RPMI7951 (cell line): ENCODE data around the gene ELOVL5. TPM values are rescaled to one million over a fixed set of nuclear protein-coding genes. Genes with fewer than 3 reads are reported as not detected.

ENCODE experiments used
- DNase-seq: peaks from one replicate; pipeline ENCODE4 v3.0.0-alpha.2; 2012; ENCODE audit warnings: low read depth
- total RNA-seq: library from RNA; depleted of rRNA; stranded (reverse); fragments of >200 nt; shearing (Covaris generic); gene quantifications from 2 replicates; pipeline ENCODE4 v1.2.3, GENCODE V29; 2014

Gene ELOVL5
- total RNA-seq, 1 experiment from 2014 or later, result 91.3 TPM

DNA sequence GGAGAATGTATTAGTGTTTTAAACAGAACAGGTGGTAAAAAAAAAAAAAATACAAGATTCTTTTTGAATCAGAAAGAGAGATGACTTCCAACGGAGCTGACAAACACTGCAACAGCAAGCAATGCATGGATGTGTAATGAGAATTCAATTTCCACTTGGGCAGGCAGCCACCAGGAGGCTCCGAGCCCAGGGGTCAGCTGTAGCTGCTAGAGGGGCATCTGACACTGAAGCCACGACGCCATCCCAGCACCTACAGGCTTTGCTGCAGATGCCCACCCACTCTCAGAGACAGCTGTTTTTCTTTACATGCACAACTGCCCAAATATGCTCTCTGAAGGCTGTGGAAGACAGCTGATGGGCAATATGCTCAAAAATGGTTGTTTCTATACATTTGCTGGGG, 75.4 kb downstream of the ELOVL5 start:
- DNase-seq, result no peak

DNA sequence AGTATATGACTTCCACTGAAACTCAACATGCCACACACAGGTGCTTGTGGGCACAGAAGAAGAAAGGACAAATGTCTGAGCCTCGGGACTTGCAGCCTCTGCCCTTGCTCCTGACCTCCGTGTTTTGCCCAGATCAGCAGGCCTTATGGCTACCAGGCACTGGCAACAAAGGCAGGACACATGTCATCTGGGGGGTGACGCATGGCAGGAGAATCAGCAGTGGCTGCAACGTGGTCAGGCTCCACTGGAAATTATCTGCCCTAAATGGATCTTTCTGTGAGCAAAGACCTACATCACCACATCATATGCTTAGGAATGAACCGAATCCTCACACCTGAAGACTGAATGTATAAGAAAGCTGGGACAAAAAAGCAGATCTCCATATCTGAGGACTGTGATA, 78.9 kb downstream of the ELOVL5 start:
- DNase-seq, result no peak

DNA sequence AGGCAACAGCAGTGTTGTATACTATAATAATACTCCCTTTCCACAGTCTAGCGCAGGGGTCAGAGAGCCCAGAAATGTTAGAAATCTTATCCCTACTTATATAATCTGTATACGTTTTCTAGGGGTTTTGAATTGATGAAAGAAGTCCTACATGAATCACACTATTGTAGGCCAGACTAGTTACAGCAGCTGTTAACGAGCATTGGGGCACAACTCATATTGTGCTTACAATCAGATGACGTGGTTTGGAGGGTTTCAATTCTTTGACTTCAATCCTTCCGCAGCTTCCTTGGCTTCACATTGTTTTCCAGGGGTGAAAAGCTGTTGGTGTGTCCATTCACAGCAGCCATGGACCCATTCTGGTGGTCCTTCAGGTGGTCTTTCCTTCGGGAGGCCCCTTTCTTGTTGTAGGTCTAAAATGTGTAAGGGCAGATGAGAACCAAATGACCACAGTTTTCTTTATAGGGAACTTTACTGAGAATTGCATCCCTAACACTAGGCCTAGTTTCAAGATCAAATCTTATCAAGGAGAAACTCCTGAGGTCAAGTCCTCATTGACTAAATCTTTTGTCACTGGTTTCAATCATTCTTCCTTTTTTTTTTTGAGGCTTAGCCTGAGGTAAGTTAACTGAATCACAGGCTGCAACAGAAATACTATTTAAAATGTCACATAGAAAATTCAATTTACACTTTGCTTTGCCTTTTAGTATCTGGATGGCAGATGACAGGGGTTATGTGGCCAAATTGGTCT, 79.7 kb downstream of the ELOVL5 start:
- no peak for DNase-seq

DNA sequence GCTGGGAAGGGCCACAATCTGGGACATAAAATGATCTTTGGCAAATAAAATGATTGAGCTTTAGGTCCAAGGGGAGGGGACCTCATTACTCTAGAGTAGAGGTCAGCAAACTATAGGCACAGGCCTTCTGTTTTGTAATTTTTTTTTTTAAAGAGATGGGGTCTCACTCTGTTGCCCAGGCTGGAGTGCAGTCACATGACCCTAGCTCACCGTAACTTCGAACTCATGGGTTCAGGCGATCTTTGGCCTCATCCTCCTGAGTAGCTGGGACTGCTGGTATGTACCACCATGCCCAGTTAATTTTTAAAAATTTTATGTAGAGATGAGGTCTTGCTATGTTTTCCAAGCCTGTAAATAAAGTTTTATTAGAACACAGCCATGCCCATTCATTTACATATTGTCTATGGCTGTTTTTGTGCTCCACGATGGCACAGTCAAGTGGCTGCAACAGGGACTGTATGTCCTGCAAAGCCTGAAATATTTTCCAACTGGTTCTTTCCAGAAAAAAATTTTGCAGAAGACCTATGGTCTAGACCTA, 82.1 kb downstream of the ELOVL5 start:
- DNase-seq, result no peak

DNA sequence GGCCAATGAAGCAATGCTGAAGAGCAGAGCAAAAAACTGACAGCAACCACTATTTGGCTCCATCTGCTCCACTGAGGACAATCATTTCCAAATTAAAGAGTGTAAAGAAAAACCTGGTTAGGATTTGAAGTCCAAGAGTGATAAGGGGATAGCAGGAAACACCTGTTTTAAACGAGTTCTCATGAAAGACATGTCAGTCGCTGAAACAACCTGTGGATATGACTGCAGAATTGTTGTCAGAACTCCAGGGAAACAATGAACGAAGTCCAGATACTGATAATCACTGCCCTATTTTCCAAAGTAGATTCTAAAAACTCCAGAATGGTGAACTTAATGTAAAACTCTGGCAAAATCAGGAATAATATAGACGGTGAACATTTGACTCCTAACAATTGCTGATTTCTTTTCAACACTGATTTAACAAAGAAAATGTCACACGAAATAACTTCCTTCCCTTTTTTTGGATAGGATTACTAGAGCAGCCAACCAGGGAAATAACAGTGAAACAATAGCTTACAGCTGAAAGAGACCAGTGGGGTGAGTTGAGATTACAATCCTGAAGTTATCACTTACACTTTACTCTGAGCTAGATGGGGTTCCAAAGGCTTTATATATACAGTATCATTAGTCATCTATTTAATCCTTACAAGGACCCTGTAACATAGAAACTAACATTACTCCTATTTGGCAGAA, 83.7 kb downstream of the ELOVL5 start:
- DNase-seq, result no peak

DNA sequence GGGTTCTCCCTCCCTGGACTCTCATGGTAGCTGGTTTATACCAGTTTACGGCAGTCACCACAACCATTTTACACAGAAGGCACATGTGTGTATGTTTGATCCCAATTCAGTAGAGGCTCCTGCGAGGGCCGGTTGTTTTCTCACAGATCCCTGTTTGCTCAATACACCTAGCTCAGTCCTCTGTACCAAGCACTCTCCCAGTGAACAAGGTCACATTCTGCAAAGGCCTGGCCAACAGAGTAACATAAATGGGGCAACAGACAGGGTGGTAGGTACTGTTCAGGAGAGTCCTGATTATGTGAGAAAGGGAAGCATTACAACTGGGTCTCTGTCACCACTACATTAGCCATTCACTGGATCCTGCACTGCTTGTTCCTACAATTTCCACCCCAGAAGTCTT, 84.4 kb downstream of the ELOVL5 start:
- no peak for DNase-seq

DNA sequence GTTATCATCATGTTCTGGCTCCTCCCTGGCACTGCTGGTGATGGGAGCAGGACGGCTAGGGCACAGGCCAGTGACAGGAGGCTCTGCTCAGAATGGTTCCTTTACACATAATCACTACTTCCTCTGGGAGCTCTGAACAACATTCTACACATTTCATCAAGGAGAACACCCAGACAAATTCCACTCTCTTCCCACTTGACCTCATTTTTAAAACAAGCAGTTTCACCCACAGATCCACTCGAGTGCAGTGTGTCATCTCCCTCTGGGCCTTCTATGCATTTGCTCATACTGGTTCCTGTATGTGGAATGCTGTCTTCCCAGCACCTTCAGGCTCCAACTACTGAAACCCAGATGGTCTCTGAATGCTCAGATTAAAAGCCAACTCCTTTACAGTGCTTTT, 84.8 kb downstream of the ELOVL5 start:
- DNase-seq, result peak; percentile 4

DNA sequence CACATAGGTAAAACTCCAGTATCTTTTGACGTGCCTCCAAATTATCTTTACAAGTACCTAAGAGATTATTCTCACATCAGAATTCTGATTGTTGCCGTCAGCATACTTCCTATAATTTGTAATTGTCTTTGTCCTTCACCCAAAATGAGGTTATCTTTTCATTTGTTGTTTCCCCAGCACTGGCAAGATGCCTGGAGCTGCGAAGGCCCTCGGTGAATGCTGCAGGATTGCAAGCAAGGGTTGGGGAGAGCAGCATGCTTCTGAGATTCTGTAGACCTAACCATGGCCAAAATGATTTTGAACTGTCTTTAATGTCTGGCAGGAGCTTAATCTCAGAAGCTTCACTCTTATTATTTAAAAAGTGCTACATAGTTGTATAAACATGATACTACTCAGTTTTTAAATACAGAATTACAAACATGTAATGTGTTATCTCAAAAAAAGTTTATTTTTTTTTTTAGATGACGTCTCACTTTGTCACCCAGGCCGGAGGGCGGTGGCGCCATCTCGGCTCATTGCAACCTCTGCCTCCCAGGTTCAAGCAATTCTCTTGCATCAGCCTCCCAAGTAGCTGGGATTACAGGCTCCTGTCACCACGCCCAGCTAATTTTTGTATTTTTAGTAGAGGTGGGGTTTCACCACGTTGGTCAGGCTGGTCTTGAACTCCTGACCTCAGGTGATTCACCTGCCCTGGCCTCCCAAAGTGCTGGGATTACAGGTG, 88.7 kb downstream of the ELOVL5 start:
- no peak for DNase-seq

DNA sequence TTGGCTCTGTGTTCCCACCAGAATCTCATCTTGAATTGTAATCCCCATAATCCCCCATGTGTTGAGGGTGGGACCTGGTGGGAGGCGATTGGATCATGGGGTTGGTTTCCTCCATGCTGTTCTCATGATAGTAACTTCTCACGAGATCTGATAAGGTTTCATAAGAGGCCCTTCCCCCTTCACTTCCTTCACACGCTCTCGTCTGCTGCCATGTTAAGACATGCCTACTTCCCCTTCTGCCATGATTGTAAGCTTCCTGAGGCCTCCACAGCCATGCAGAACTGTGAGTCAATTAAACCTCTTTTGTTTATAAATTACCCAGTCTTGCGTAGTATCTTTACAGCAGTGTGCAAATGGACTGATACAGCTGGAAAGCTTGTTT, 90.0 kb downstream of the ELOVL5 start:
- no peak for DNase-seq

DNA sequence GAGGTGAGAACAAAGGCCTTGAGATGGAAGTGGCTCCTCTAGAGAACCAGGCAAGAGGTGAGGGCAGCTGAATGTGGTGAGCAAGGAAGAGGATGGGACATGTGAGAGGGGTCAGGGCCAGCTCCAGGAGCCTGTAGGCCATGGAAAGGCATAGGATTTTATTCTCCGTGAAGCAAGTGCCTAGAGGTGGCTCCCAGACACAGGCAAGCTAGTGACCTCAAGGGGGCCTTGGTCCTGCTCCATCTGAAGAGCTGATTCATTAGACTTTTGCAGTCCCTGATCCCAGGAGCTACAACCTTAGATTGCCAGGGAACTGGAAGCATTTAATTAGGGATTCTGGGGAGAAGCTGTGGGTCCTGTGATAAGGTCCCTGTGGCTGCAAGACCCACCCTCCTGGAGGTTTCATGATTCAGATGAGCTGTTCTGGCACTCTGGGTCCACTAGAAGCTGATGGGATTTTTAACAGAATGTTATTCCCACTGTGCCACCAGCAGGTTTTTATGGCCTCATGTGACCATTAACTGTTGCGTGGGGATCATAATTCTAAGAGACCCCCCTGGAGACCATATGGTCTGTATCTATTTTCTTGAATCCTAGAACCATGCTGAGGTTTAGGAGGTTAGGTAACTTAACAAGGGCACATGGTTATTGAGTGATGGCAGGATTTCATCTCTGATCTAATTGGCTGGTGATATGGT, 90.5 kb downstream of the ELOVL5 start:
- no peak for DNase-seq

DNA sequence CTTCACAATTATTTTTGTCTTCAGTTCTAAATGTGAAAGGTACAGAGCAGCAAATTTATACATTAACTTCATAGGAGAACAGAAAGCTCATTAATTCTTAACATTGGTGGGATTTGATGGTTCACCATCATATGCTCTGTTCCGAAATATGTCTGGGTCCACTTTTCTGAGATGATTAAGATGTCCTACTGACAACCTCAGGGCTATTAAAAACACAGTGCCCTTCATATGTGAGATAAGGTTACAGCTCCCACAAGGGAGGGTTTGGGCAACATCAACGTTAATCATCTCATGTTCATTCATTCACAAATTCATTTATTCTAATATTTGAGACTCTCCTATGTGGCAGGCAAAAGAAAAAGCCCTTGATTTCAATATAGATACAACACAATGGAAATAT, 91.2 kb downstream of the ELOVL5 start:
- no peak for DNase-seq

DNA sequence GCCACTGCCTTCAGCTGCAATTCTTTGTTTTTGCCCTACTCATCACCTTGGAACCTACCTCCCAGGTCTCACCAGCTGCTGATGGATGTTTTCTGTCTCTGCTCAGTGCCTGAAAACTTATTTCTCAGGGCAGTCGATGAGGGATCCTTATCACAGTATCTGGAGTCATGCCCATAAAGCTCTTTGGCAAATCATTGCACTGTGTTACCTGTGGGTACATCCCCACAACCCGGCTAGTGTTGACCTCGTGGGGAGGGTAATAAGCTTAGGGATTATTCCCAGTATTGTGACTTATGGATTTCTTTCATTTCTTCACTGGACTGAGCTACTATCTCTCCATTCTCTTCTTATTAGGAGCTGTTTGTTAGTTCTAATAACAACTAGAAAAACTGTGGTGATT, 91.7 kb downstream of the ELOVL5 start:
- no peak for DNase-seq

DNA sequence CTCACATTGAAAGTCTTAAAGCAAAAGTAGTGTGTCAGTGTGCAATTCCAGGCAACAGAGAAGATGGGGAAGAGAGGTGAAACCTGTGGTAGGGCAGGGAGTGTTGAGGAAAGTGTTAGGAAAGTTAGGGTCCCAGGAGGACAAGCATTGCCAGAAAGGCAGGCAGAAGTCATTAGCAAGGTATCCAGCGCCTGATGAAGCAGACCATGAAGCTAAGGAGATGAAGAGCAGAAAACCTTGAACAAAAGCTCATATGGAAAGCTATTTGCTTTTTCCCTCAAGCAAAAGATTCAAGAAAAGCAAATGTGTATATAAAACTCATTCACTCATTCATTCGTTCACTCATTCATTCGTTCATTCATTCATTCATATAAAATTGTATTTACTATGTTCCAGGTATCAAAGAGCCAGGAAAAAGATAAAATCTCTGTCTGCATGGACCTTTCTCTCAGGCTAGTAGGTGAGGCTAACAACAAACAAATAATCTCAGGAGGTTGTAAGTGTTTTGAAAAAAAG, 96.5 kb downstream of the ELOVL5 start:
- no peak for DNase-seq

DNA sequence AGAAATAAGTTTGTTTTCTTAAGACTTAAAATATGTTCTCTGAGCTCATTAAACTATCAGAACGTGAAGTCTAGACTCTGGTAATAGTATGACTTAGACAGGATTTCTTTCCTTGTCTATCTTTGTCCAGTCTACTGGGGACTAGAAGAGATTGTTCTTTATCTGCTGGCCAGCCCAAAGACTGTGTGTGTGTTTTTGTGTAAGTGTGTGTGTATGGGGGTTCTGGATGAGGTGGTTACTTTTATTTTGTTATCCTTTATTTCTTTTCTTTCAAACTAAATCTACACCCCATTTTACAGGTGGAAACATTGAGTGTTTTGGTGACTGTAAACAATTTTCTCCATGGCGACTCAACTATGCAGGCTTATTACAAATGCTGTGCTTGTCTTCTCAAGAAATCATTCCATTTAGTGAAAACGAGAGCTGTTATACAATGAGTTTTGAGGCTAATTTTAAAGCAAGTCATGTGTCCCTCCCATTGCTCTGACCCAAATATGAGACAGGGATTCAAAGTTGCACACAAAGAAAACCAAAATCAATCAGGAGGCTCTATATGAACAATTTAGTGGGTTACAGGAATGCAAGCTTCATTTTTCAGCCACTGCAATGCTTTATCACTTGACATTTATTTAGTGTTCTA, 97.6 kb downstream of the ELOVL5 start:
- DNase-seq, result peak; percentile 5

DNA sequence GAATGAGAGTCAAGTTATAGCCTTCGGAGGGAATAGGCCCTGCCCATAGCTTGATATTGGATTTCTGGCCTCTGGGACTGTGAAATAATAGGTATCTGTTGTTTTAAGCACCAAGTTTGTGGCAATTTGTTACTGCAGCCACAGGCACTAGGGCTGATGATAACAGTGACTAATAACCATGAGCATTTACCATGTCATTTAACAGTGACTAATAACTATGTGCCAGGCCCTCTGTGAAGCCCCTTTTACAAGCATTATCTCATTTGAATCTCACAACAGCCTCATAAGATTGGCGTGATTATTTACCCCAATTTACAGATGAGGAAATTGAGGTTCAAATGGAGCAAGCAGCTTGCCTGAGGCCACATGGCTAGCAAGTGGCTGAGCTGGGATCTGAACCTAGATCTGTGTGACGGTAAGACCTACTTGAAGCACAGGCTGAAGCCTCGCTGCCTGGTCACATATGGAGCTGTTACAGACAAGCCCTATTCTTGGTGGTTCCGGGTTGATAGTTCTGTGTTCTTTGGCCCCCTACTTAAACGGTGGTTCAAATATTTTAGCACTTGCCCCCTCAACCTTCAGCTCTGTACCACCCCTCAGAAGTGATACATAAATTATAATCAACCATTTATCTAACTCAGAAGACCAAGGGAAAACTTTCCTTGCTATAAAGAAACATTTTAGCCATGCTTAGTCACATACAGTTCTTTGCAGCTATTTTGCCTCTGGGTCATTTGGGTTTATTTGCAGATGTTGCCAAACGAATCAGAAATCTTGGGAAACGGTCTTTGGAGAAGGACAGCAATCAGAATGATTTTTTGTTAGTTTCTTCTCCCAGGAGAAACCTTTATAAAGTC, 98.3 kb downstream of the ELOVL5 start:
- DNase-seq, result peak; percentile 74

DNA sequence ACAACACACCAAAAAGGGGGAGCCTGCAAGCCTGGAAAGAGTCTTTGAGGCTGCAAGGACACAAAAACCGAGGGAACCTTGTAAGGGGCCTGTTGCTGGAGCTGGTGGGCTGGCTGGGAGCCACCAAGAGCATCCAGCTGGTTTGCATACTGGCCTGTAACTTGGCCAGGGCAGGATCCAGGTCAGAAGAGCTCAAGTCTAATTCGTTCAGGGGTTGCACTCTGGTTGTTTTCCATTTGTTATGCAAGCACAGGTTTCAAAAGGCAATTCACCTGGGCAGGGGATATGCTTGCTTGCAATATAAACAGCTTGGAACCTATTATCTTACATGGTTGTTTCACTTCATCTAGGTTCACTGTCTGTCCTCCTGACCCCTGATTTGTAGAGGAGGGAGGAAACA, 101.8 kb downstream of the ELOVL5 start:
- no peak for DNase-seq

DNA sequence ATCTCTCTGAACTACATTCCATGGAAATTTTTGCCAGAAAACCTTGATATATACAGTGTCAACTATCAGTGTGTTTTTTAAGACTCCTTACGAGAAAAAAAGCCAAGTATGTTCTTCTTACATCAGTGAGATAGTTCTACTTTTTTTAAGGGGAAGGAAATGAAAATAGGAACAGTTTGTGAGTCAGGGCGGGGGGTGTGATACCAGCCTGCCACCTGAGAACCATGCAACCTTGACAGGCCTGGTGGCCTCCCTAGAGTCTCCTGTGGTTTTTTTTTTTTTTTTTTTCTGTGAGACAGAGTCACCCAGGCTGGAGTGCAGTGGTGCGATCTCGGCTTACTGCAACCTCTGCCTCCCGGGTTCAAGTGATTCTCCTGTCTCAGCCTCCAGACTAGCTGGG, 103.8 kb downstream of the ELOVL5 start:
- no peak for DNase-seq

DNA sequence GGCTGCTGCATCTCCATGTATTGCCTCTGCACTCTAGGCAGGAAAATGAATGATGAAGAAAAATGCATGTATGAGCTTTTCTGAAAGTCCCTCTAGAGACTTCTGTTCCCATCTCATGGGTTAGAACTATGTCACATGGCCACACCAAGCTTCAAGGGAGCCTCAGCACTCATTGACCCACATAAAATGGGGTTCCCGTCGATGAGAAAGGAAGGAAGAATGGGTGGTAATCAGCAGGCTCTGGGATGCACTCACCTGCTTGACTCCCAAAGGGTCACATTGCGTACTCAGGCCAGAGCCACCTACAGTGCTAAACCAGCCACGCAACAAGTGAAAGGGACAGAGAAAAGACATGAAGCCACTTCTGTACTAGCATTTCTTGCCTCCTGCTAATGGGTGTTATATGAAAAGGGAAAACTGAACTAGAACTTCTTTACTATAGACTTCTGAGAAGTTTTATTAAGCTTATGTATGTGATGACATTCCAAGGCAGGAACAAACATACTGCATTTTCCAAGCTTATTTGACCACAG, 104.3 kb downstream of the ELOVL5 start:
- no peak for DNase-seq

DNA sequence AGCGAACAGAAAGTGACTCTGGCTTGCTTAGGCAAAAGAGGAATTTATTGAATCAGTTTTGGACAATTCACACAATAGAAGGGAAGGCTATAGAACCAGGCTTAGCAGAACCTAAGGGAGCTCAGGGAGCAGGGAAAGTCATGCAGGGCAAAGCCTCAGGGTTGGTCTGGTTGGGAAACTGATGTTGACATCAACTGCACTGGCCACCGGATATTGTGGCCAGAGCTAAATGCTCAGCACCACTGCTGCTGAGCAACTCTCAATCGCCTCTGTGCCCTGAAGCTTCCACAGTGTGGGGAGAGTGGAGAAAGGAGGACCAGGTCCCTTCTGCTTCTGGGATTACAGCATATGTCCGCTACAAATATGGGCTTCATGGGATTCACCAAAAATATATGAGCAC, 106.8 kb downstream of the ELOVL5 start:
- peak; percentile 67 for DNase-seq

DNA sequence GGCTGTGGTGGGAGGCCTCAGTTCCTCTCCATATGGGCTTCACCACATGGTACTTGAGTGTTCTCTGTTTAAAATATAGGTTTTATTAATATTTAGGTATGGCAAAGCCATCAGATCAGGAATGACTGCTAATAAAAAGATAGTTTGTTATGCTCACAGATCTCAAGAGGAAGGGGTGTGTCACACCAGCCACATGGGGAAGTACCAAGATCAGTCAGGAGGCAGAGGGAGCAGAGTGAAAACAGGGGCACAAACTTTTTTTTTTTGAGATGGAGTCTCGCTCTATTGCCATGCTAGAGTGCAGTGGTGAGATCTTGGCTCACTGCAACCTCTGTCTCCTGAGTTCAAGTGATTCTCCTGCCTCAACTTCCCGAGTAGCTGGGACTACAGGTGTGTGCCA, 108.0 kb downstream of the ELOVL5 start:
- no peak for DNase-seq
